Stimulated activated CD4-positive, alpha-beta T cell treated with anti-CD3 and anti-CD28 coated beads, TNF-alpha, amount 100 ng/mL, for 48 hours (primary cell): Measurements from ENCODE around the gene BSND.

Source experiments
- DNase-seq, 3 donors: peaks; one replicate each; pipeline ENCODE4 v3.0.0-alpha.2; 2020; ENCODE audit warnings: low read depth in 3 of 3

The BSND gene

GRCh38 chr1:55060133-55060999, 61.6 kb downstream of the BSND start:
- peak in 1 of 3 donors; percentile 23 for DNase-seq

GRCh38 chr1:55061000-55061705, 62.4 kb downstream of the BSND start:
- DNase-seq = no peak
